Large intestine (tissue), 3 donors: ENCODE results near the gene IZUMO1. TPM values are rescaled to one million over a fixed set of nuclear protein-coding genes. Genes with fewer than 3 reads are reported as not detected.

Source experiments
- DNase-seq, 2 donors: peaks; one replicate each; pipeline versions ENCODE4 v3.0.0 to v3.0.0-alpha.2; 2013
- H3K27ac ChIP-seq: one replicate; pipeline ENCODE4 v1.5.1; 2013; ENCODE audit warnings: low read length
- H3K27me3 ChIP-seq: 2 replicates; pipeline ENCODE4 v1.6.1; 2013; ENCODE audit warnings: low read length; ENCODE audit not compliant: control insufficient read depth, insufficient read depth
- H3K36me3 ChIP-seq: 2 replicates; pipeline ENCODE4 v1.6.1; 2013; ENCODE audit warnings: low read length; ENCODE audit not compliant: control insufficient read depth, insufficient read depth
- H3K4me1 ChIP-seq: one replicate; pipeline ENCODE4 v1.6.1; 2013; ENCODE audit warnings: low read length; ENCODE audit not compliant: control insufficient read depth, insufficient read depth
- H3K4me3 ChIP-seq: one replicate; pipeline ENCODE4 v1.5.1; 2013; ENCODE audit warnings: low read length
- H3K9me3 ChIP-seq: one replicate; pipeline ENCODE4 v1.6.1; 2013; ENCODE audit warnings: mild to moderate bottlenecking, low read depth, low read length, moderate library complexity; ENCODE audit not compliant: control insufficient read depth
- WGBS: methylation state at CpG from one replicate; pipeline ENCODE4 v1.1.5; 2013; ENCODE audit warnings: low lambda C conversion rate; ENCODE audit not compliant: insufficient coverage; 5-methylcytosine and 5-hydroxymethylcytosine counted together
- polyA plus RNA-seq: library from polyadenylated mRNA; unstranded; fragments of 120-200 nt; gene quantifications from one replicate; pipeline ENCODE4 v1.2.1, GENCODE V29; 2013

The IZUMO1 gene
- polyA plus RNA-seq, 1 donor = 0.40 TPM

DNA sequence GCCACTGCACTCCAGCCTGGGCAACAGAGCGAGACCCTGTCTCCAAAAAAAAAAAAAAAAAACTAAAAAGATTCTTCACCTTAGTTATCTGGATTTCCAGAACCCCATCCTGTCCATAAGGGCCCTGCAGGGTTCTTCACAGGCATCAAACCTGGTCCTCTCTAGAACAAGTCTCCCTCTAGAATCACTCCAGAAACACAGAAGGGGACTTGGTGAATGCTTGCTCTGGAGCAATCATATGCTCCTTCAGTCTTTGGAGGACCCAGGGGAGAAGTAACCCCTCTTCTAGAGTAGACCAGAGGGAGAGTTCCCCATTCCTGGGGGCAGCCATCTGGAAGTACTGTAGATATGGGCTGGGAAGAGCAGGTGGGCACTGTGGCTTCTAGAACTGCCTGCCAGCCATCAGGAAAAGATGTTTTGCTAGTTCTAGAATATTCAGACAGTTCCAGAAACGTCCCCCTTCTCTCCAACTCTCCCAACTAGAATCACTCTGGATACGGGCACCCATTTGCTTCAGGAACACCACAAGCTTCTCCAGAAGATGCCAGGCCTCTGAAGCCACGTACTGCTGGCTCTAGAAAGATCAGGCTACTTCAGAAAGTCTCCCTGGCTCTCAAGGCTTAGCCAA is 3.0 kb upstream of the IZUMO1 start:
- WGBS = no CpG with 5 or more reads among the region's 4 CpGs
- Histone ChIP-seq H3K9me3 (peaks cover 15% of the 10 kb centered on the region), H3K36me3 (peaks cover 2% of the 10 kb centered on the region), H3K27ac (no peak overlapping the region), H3K4me1 (peaks cover 13% of the 10 kb centered on the region), H3K27me3 (peaks cover 46% of the 10 kb centered on the region), H3K4me3 (no peak overlapping the region)
- DNase-seq = no peak

GRCh38 chr19:48746110-48746509 is 599 bp downstream of the IZUMO1 start:
- DNase-seq = no peak
- H3K9me3 ChIP-seq = peaks cover 13% of the 10 kb centered on the region
- H3K27me3 ChIP-seq = peaks cover 26% of the 10 kb centered on the region
- H3K36me3 ChIP-seq = peaks cover 2% of the 10 kb centered on the region
- WGBS = no CpG with 5 or more reads among the region's 8 CpGs
- no peak overlapping the region for H3K4me3 ChIP-seq
- H3K4me1 ChIP-seq = peaks cover 11% of the 10 kb centered on the region
- H3K27ac ChIP-seq = no peak overlapping the region

GRCh38 chr19:48745208-48745995 is 1.3 kb downstream of the IZUMO1 start:
- H3K4me1 ChIP-seq = peaks cover 18% of the 10 kb centered on the region
- H3K27me3 ChIP-seq = peaks cover 26% of the 10 kb centered on the region
- peaks cover 2% of the 10 kb centered on the region for H3K36me3 ChIP-seq
- peaks cover 7% of the 10 kb centered on the region for H3K9me3 ChIP-seq
- H3K4me3 ChIP-seq = no peak overlapping the region
- H3K27ac ChIP-seq = no peak overlapping the region
- DNase-seq = peak in 1 of 2 donors; percentile 48
- WGBS = 5% methylated on average over 4 of the region's 33 CpGs

GRCh38 chr19:48742096-48742495 is 4.6 kb downstream of the IZUMO1 start:
- peaks cover 29% of the 10 kb centered on the region for H3K4me1 ChIP-seq
- H3K27me3 ChIP-seq = peaks cover 35% of the 10 kb centered on the region
- H3K4me3 ChIP-seq = no peak overlapping the region
- no CpG with 5 or more reads among the region's 11 CpGs for WGBS
- peak in 1 of 2 donors; percentile 41 for DNase-seq
- peaks cover 6% of the 10 kb centered on the region for H3K9me3 ChIP-seq
- no peak overlapping the region for H3K27ac ChIP-seq
- H3K36me3 ChIP-seq = no peaks in the 10 kb centered on the region

GRCh38 chr19:48741129-48741999 is 5.3 kb downstream of the IZUMO1 start:
- no CpG with 5 or more reads among the region's 35 CpGs for WGBS
- Histone ChIP-seq H3K27ac (no peak overlapping the region), H3K9me3 (peaks cover 6% of the 10 kb centered on the region), H3K27me3 (peaks cover 28% of the 10 kb centered on the region), H3K36me3 (no peaks in the 10 kb centered on the region), H3K4me3 (no peak overlapping the region), H3K4me1 (peaks cover 29% of the 10 kb centered on the region)
- peak in 1 of 2 donors; percentile 79 for DNase-seq

GRCh38 chr19:48740164-48740972 is 6.3 kb downstream of the IZUMO1 start, which contains the start of gene RASIP1:
Gene RASIP1, minus strand, starts transcription at chr19:48740610. Its CDS starts 328 bp downstream, at chr19:48740282.
- WGBS = no CpG with 5 or more reads among the region's 27 CpGs
- H3K36me3 ChIP-seq = no peaks in the 10 kb centered on the region
- H3K27me3 ChIP-seq = peaks cover 18% of the 10 kb centered on the region
- DNase-seq = no peak
- peaks cover 29% of the 10 kb centered on the region for H3K4me1 ChIP-seq
- H3K4me3 ChIP-seq = peak within 1 kb of the TSS; percentile 3
- peaks cover 3% of the 10 kb centered on the region for H3K9me3 ChIP-seq
- H3K27ac ChIP-seq = no peak within 1 kb of the TSS

GRCh38 chr19:48739404-48740163 is 7.1 kb downstream of the IZUMO1 start:
- Histone ChIP-seq H3K9me3 (peaks cover 3% of the 10 kb centered on the region), H3K4me3 (peak overlapping the region; percentile 3), H3K27me3 (peaks cover 15% of the 10 kb centered on the region), H3K27ac (no peak overlapping the region), H3K36me3 (no peaks in the 10 kb centered on the region), H3K4me1 (peaks cover 29% of the 10 kb centered on the region)
- WGBS = no CpG with 5 or more reads among the region's 51 CpGs
- no peak for DNase-seq

- no CpG with 5 or more reads among the region's 96 CpGs for WGBS
- peaks cover 15% of the 10 kb centered on the region for H3K27me3 ChIP-seq
- H3K27ac ChIP-seq = peak overlapping the region; percentile 47
- H3K9me3 ChIP-seq = peaks cover 3% of the 10 kb centered on the region
- H3K4me1 ChIP-seq = peaks cover 29% of the 10 kb centered on the region
- peak overlapping the region; percentile 30 for H3K4me3 ChIP-seq
- no peaks in the 10 kb centered on the region for H3K36me3 ChIP-seq
- peak; percentile 93 to 94 for DNase-seq
These were observed 7.9 kb downstream of the IZUMO1 start for GRCh38 chr19:48738557-48739403.
